Spleen (tissue), 11 donors: ENCODE results near the gene KLC3. TPM values are rescaled to one million over a fixed set of nuclear protein-coding genes. Genes with fewer than 3 reads are reported as not detected.

Source experiments
- DNase-seq: peaks from one replicate; pipeline ENCODE4 v3.0.0-alpha.2; 2020
- H3K27ac ChIP-seq, 8 donors: fragments of 200-600 bp; sonication (generic) in 7 of 8; 1 replicate in 4 of 8; 2 replicates in 4 of 8; pipeline versions ENCODE4 v1.5.0 to v1.8.0; 2016 to 2021; ENCODE audit warnings: inconsistent platforms in 4 of 8, mild to moderate bottlenecking in 4 of 8, moderate library complexity in 1 of 8
- H3K27me3 ChIP-seq, 7 donors: fragments of 200-600 bp; sonication (generic) in 6 of 7; replicated peaks in 1 of 7; 1 replicate in 4 of 7; 2 replicates in 3 of 7; pipeline versions ENCODE4 v1.5.0 to v1.8.0; 2016 to 2021; ENCODE audit warnings: inconsistent platforms in 3 of 7, mild to moderate bottlenecking in 1 of 7
- H3K36me3 ChIP-seq, 6 donors: fragments of 200-600 bp; sonication (generic) in 5 of 6; 1 replicate in 4 of 6; 2 replicates in 2 of 6; pipeline versions ENCODE4 v1.5.0 to v1.8.0; 2016 to 2021; ENCODE audit warnings: inconsistent platforms in 2 of 6
- H3K4me1 ChIP-seq, 6 donors: fragments of 200-600 bp; sonication (generic) in 5 of 6; 1 replicate in 3 of 6; 2 replicates in 3 of 6; pipeline versions ENCODE4 v1.5.0 to v1.8.0; 2016 to 2021; ENCODE audit warnings: inconsistent platforms in 3 of 6
- H3K4me3 ChIP-seq, 8 donors: fragments of 200-600 bp; sonication (generic) in 7 of 8; 1 replicate in 4 of 8; 2 replicates in 4 of 8; pipeline versions ENCODE4 v1.5.0 to v1.8.0; 2016 to 2021; ENCODE audit warnings: inconsistent platforms in 4 of 8, mild to moderate bottlenecking in 4 of 8, moderate library complexity in 2 of 8
- H3K9me3 ChIP-seq, 8 donors: fragments of 200-600 bp; sonication (generic) in 7 of 8; 1 replicate in 4 of 8; 2 replicates in 4 of 8; pipeline versions ENCODE4 v1.5.0 to v1.8.0; 2016 to 2021; ENCODE audit warnings: inconsistent platforms in 4 of 8
- CTCF ChIP-seq, 11 experiments: fragments of 200-600 bp in 7 of 11; fragments of 450-650 bp in 4 of 11; sonication (generic) in 4 of 11; IDR thresholded peaks in 8 of 11; conservative IDR thresholded peaks in 3 of 11; 1 replicate in 7 of 11; 2 replicates in 4 of 11; pipeline versions ENCODE4 v1.4.0 to v1.8.0; 2016 to 2021; ENCODE audit warnings: antibody characterized with exemption in 11 of 11, inconsistent platforms in 4 of 11, mild to moderate bottlenecking in 1 of 11
- POLR2A ChIP-seq, 3 donors: fragments of 450-650 bp; IDR thresholded peaks; one replicate each; pipeline ENCODE4 v1.5.1; 2017; ENCODE audit warnings: antibody characterized with exemption in 3 of 3, mild to moderate bottlenecking in 1 of 3
- POLR2AphosphoS5 ChIP-seq, 3 donors: sonication (generic); formaldehyde crosslinking; IDR thresholded peaks; one replicate each; pipeline ENCODE4 v1.5.1; 2017; ENCODE audit warnings: antibody characterized with exemption in 3 of 3
- WGBS, 5 donors: extraction: QIAGEN DNeasy Blood & Tissue Kit in 3 of 5; methylation state at CpG; one replicate each; pipeline versions ENCODE4 v1.1.5 to v1.1.7; 2013 to 2018; 5-methylcytosine and 5-hydroxymethylcytosine counted together
- intact Hi-C: fragments of 100-400 bp; cut with DNase I; formaldehyde crosslinking; loops from one replicate; pipeline ENCODE4 v1.15.0; 2023; ENCODE audit warnings: low total_unique reads
- polyA plus RNA-seq, 3 donors: library from polyadenylated mRNA; stranded (reverse); fragments of 200-250 nt; gene quantifications; one replicate each; pipeline ENCODE4 v1.2.1, GENCODE V29; 2013
- total RNA-seq, 7 donors: library from RNA; depleted of rRNA in 3 of 7; stranded (reverse); fragments of >200 nt in 3 of 7; fragmentation: NEBNext Ultra II Directional in 4 of 7; extraction: Animal tissue kit (Norgen Biotek cat#: 25700) in 4 of 7; gene quantifications; one replicate each; pipeline versions ENCODE4 v1.1.0 to v1.2.1, GENCODE V29; 2016 to 2021
- donor health status: healthy with polysubstance abuse.
- donor health status: DM: no; HTN: no; CAD: no; lungs with moderate emphysema.
- donor health status: DM: no; HTN: no; CAD: no.
- donor health status: Bipolar disorder and iron deficiency.
- donor health status: healthy.
- donor health status: DM: no; HTN: no; CAD: no.
- donor health status: DM: yes; HTN: yes; CAD: no.

KLC3 gene
- total and polyA plus RNA-seq, 10 donors: 0.05 to 0.87 (median 0.08) TPM; not detected in 6

- TF ChIP-seq POLR2A (IDR thresholded peaks at IDR 0.05) (no peak), CTCF (IDR thresholded peaks at IDR 0.05 in 8 of 11, conservative IDR thresholded peaks at IDR 0.05 in 3 of 11) (no peak), POLR2AphosphoS5 (IDR thresholded peaks at IDR 0.05) (no peak)
- DNase-seq: no peak
- Histone ChIP-seq H3K27me3 (no peaks in the 10 kb centered on the region), H3K4me3 (no peak overlapping the region), H3K36me3 (peaks cover 0 to 100% (median 28%) of the 10 kb centered on the region in 6 donors), H3K4me1 (no peaks in the 10 kb centered on the region), H3K9me3 (no peaks in the 10 kb centered on the region), H3K27ac (no peak overlapping the region)
- 90 to 95% (median 94%) methylated on average over 18 to 20 of the region's 20 CpGs for WGBS, 5 donors
- intact Hi-C loops: no loop called here
Measured at GRCh38 chr19:45356760-45357444, 16.4 kb downstream of the KLC3 start.

GRCh38 chr19:45357445-45357783 is 16.9 kb downstream of the KLC3 start:
- no peak for DNase-seq
- intact Hi-C loops: no loop called here
- H3K27ac ChIP-seq: no peak overlapping the region
- H3K4me1 ChIP-seq: no peaks in the 10 kb centered on the region
- H3K27me3 ChIP-seq: no peaks in the 10 kb centered on the region
- WGBS, 5 donors: 89 to 98% (median 94%) methylated on average over 11 of the region's 11 CpGs
- TF ChIP-seq CTCF (IDR thresholded peaks at IDR 0.05 in 8 of 11, conservative IDR thresholded peaks at IDR 0.05 in 3 of 11) (no peak), POLR2A (IDR thresholded peaks at IDR 0.05) (no peak), POLR2AphosphoS5 (IDR thresholded peaks at IDR 0.05) (no peak)
- H3K4me3 ChIP-seq: no peak overlapping the region
- H3K9me3 ChIP-seq: no peaks in the 10 kb centered on the region
- peaks cover 0 to 100% (median 25%) of the 10 kb centered on the region in 6 donors for H3K36me3 ChIP-seq

GRCh38 chr19:45358213-45358792 is 17.8 kb downstream of the KLC3 start:
- H3K9me3 ChIP-seq: no peaks in the 10 kb centered on the region
- no peak overlapping the region for H3K4me3 ChIP-seq
- peaks cover 0 to 100% (median 20%) of the 10 kb centered on the region in 6 donors for H3K36me3 ChIP-seq
- no peak overlapping the region for H3K27ac ChIP-seq
- intact Hi-C loops: no loop called here
- H3K27me3 ChIP-seq: no peaks in the 10 kb centered on the region
- H3K4me1 ChIP-seq: no peaks in the 10 kb centered on the region
- WGBS, 5 donors: 93 to 96% (median 95%) methylated on average over 12 of the region's 12 CpGs
- TF ChIP-seq POLR2AphosphoS5 (IDR thresholded peaks at IDR 0.05): no peak
- no peak for TF ChIP-seq CTCF (IDR thresholded peaks at IDR 0.05 in 8 of 11, conservative IDR thresholded peaks at IDR 0.05 in 3 of 11)
- TF ChIP-seq POLR2A (IDR thresholded peaks at IDR 0.05): no peak
- no peak for DNase-seq

GRCh38 chr19:45361608-45362007 is 21.1 kb downstream of the KLC3 start:
- intact Hi-C loops: no loop called here
- Histone ChIP-seq H3K4me3 (no peak overlapping the region), H3K36me3 (peaks cover 0 to 94% (median 24%) of the 10 kb centered on the region in 6 donors), H3K9me3 (no peaks in the 10 kb centered on the region), H3K27me3 (no peaks in the 10 kb centered on the region), H3K4me1 (no peaks in the 10 kb centered on the region), H3K27ac (no peak overlapping the region)
- 92 to 95% (median 92%) methylated on average over 14 of the region's 14 CpGs for WGBS, 5 donors
- TF ChIP-seq CTCF (IDR thresholded peaks at IDR 0.05 in 8 of 11, conservative IDR thresholded peaks at IDR 0.05 in 3 of 11): no peak
- TF ChIP-seq POLR2AphosphoS5 (IDR thresholded peaks at IDR 0.05): no peak
- TF ChIP-seq POLR2A (IDR thresholded peaks at IDR 0.05): no peak
- DNase-seq: no peak
